M059J (cell line): ENCODE results near the gene PARD3. TPM values are rescaled to one million over a fixed set of nuclear protein-coding genes. Genes with fewer than 3 reads are reported as not detected.
A peak's percentile ranks its signal among the peaks of the same experiment; 100 is the strongest.

Experiments
- DNase-seq: peaks from one replicate; pipeline ENCODE4 v3.0.0-alpha.2; 2012; ENCODE audit warnings: low read depth
- total RNA-seq: library from RNA; depleted of rRNA; stranded (reverse); fragments of >200 nt; shearing (Covaris generic); gene quantifications from 2 replicates; pipeline ENCODE4 v1.2.3, GENCODE V29; 2014

PARD3 gene
- total RNA-seq, 1 experiment from 2014 or later = 17.0 TPM

- DNase-seq = no peak
Observed at GRCh38 chr10:34106356-34106885, 708.7 kb downstream of the PARD3 start.

GRCh38 chr10:34104829-34105572, 710.1 kb downstream of the PARD3 start:
- no peak for DNase-seq

GRCh38 chr10:34102893-34103506, 712.1 kb downstream of the PARD3 start:
- no peak for DNase-seq

- DNase-seq = peak; percentile 2
Observed at GRCh38 chr10:34102237-34102673, 712.8 kb downstream of the PARD3 start.

GRCh38 chr10:34101001-34101400, 714.1 kb downstream of the PARD3 start:
- no peak for DNase-seq

- DNase-seq = no peak
Observed at GRCh38 chr10:34098821-34099567, 716.1 kb downstream of the PARD3 start.

GRCh38 chr10:34097682-34098081, 717.4 kb downstream of the PARD3 start:
- no peak for DNase-seq

GRCh38 chr10:34094961-34095360, 720.1 kb downstream of the PARD3 start:
- no peak for DNase-seq

GRCh38 chr10:34094146-34094696, 720.9 kb downstream of the PARD3 start:
- DNase-seq = no peak

- no peak for DNase-seq
Observed at GRCh38 chr10:34092891-34093290, 722.2 kb downstream of the PARD3 start.

GRCh38 chr10:34091635-34092195, 723.4 kb downstream of the PARD3 start:
- DNase-seq = no peak

- DNase-seq = no peak
Observed at GRCh38 chr10:34089253-34089652, 725.8 kb downstream of the PARD3 start.

GRCh38 chr10:34088208-34088794, 726.8 kb downstream of the PARD3 start:
- no peak for DNase-seq

- DNase-seq = no peak
Observed at GRCh38 chr10:34087095-34087418, 728.0 kb downstream of the PARD3 start.

GRCh38 chr10:34083567-34083966, 731.5 kb downstream of the PARD3 start:
- DNase-seq = no peak

GRCh38 chr10:34081948-34082347, 733.1 kb downstream of the PARD3 start:
- DNase-seq = no peak

- DNase-seq = no peak
Observed at GRCh38 chr10:34081347-34081743, 733.8 kb downstream of the PARD3 start.

- no peak for DNase-seq
Observed at GRCh38 chr10:34080485-34081346, 734.4 kb downstream of the PARD3 start.

GRCh38 chr10:34079702-34080484, 735.2 kb downstream of the PARD3 start:
- DNase-seq = no peak
